HepG2 (cell line): ENCODE measurements around the gene MGMT.

Experiments
- CTCF ChIP-seq: sonication (generic); formaldehyde crosslinking; IDR thresholded peaks from 2 replicates; pipeline ENCODE4 v1.5.0; 2020; ENCODE audit warnings: mild to moderate bottlenecking, missing genetic modification reagents, moderate library complexity
- EHMT2 ChIP-seq: fragments of 200-600 bp; sonication (generic); IDR thresholded peaks from 2 replicates; pipeline ENCODE4 v1.7.0; 2017; ENCODE audit warnings: antibody characterized with exemption, low read depth, low read length, borderline replicate concordance
- EP300 ChIP-seq, 3 experiments: sonication (generic) in 1 of 3; formaldehyde crosslinking in 1 of 3; IDR thresholded peaks; 2 replicates each; pipeline versions ENCODE4 v1.5.1 to v1.6.1; 2011 to 2020; ENCODE audit warnings: low read depth in 2 of 3, low read length in 2 of 3, borderline replicate concordance in 1 of 3, improper control_type of control experiment in 1 of 3, mild to moderate bottlenecking in 1 of 3, missing genetic modification reagents in 1 of 3, moderate library complexity in 1 of 3
- EZH2 ChIP-seq: conservative IDR thresholded peaks from 2 replicates; pipeline ENCODE4 v1.6.1; 2012; ENCODE audit warnings: mild to moderate bottlenecking, low read depth, low read length, moderate library complexity
- FOXM1 ChIP-seq: sonication (generic); formaldehyde crosslinking; IDR thresholded peaks from 2 replicates; pipeline ENCODE4 v1.5.0; 2020; ENCODE audit warnings: missing genetic modification reagents
- GTF2F1 ChIP-seq: fragments of 150-350 bp; IDR thresholded peaks from 2 replicates; pipeline ENCODE4 v1.6.1; 2014; ENCODE audit warnings: low read length
- SP1 ChIP-seq, 2 experiments: fragments of 450-650 bp in 1 of 2; sonication (generic) in 1 of 2; formaldehyde crosslinking in 1 of 2; IDR thresholded peaks; 2 replicates each; pipeline versions ENCODE4 v1.4.0 to v1.6.1; 2016 to 2020; ENCODE audit warnings: missing genetic modification reagents in 1 of 2
- ZNF33A ChIP-seq: sonication (generic); formaldehyde crosslinking; IDR thresholded peaks from 2 replicates; pipeline ENCODE4 v1.5.1; 2020; ENCODE audit warnings: missing genetic modification reagents, mild to moderate bottlenecking, moderate library complexity, borderline replicate concordance

- TF ChIP-seq GTF2F1 (no peak), SP1 (IDR thresholded peaks at IDR 0.05) (no peak), SP1 (CRISPR knock-in tag; IDR thresholded peaks at IDR 0.05) (no peak), EP300 (IDR thresholded peaks at IDR 0.05; ENCODE audit: low read depth in 2 of 2, low read length in 2 of 2) (no peak), EP300 (CRISPR knock-in tag; IDR thresholded peaks at IDR 0.05; ENCODE audit: borderline replicate concordance) (no peak), ZNF33A (CRISPR knock-in tag) (no peak), EZH2 (no peak), CTCF (CRISPR knock-in tag) (no peak), EHMT2 (no peak), FOXM1 (no peak)
Measured at GRCh38 chr10:129717816-129718547, 250.9 kb downstream of the MGMT start.
